Measurements from ENCODE around the gene PLCE1. TPM values are rescaled to one million over a fixed set of nuclear protein-coding genes. Genes with fewer than 3 reads are reported as not detected.

Gene PLCE1
- total RNA-seq, 1 experiment from 2014 or later: 8.1 TPM

DNA sequence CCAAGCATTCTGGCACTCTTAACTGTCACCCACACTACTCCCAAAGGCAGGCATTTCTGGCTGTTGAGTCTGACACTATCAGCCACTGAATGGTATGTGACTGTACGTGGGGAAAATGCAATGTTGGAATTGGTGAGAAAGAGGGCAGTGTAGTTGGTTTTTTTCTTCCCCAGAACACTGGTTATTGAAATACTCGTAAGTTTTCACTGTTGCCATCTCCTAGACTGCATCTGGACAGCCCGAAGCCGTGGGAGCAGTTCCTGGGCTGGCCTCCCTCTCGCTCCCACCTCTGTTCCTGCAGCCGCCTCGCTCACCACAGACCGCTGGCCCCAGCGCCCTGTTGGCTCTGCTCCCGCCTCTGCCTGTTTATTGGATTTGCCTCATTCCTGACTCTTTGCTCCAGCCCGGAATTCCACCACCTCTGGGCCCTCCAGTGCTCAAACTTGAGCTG, 5.7 kb downstream of the PLCE1 start:
- DNase-seq (ENCODE audit: low read depth in 1 of 2, low spot score in 2 of 2): peak in 1 of 2 experiments; percentile 43
- H3K4me3 ChIP-seq: no peak overlapping the region
- H3K27ac ChIP-seq: peak overlapping the region; percentile 33

GRCh38 chr10:94000638-94001415, 7.1 kb downstream of the PLCE1 start:
- Histone ChIP-seq H3K27me3 (replicated peaks) (no peaks in the 10 kb centered on the region), H3K4me3 (no peak overlapping the region), H3K4me1 (replicated peaks) (peaks cover 28% of the 10 kb centered on the region), H3K36me3 (peaks cover 7% of the 10 kb centered on the region; the same call in 1 of the 2 replicates), H3K9me3 (replicated peaks) (no peaks in the 10 kb centered on the region), H3K27ac (no peak overlapping the region)
- no peak for DNase-seq (ENCODE audit: low read depth in 1 of 2, low spot score in 2 of 2)

More for the DNA sequence above, 5.7 kb downstream of the PLCE1 start:
- H3K4me1 ChIP-seq (replicated peaks): peaks cover 32% of the 10 kb centered on the region
- H3K36me3 ChIP-seq: no peaks in the 10 kb centered on the region
- H3K27me3 ChIP-seq (replicated peaks): no peaks in the 10 kb centered on the region
- H3K9me3 ChIP-seq (replicated peaks): no peaks in the 10 kb centered on the region

- Histone ChIP-seq H3K27ac (no peak overlapping the region), H3K4me1 (replicated peaks) (peaks cover 28% of the 10 kb centered on the region)
- DNase-seq (ENCODE audit: low read depth in 1 of 2, low spot score in 2 of 2): no peak
Observed at GRCh38 chr10:94001416-94001810, 7.7 kb downstream of the PLCE1 start.

DNA sequence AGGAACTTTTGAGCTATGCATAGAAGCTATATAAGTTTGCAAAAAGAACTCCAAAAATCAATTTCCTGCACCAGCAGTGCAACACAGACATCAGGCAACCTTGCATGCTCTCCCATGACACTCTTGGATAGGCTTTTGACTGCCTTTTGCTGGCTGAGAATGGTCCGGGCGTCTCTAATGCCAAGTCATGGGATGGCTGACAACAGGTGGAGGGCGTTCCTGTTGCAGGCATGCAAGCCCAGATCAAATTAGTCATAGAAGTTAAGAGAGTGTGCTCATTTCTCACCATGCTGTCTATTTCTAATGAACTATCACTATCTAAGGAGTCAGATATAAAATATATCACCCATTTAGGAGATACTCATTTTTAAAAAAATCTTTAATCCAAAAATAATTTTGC, 8.4 kb downstream of the PLCE1 start:
- Histone ChIP-seq H3K27me3 (replicated peaks) (no peaks in the 10 kb centered on the region), H3K36me3 (peaks cover 7% of the 10 kb centered on the region; the same call in 1 of the 2 replicates), H3K9me3 (replicated peaks) (no peaks in the 10 kb centered on the region), H3K27ac (no peak overlapping the region), H3K4me3 (no peak overlapping the region), H3K4me1 (replicated peaks) (peaks cover 34% of the 10 kb centered on the region)
- DNase-seq (ENCODE audit: low read depth in 1 of 2, low spot score in 2 of 2): no peak

More at GRCh38 chr10:94001416-94001810, 7.7 kb downstream of the PLCE1 start:
- Histone ChIP-seq H3K27me3 (replicated peaks) (no peaks in the 10 kb centered on the region), H3K4me3 (no peak overlapping the region), H3K36me3 (peaks cover 7% of the 10 kb centered on the region; the same call in 1 of the 2 replicates), H3K9me3 (replicated peaks) (no peaks in the 10 kb centered on the region)

- Histone ChIP-seq H3K9me3 (replicated peaks) (no peaks in the 10 kb centered on the region), H3K27ac (no peak overlapping the region), H3K4me3 (no peak overlapping the region), H3K27me3 (replicated peaks) (no peaks in the 10 kb centered on the region), H3K36me3 (peaks cover 7% of the 10 kb centered on the region; the same call in 1 of the 2 replicates), H3K4me1 (replicated peaks) (peaks cover 36% of the 10 kb centered on the region)
- DNase-seq (ENCODE audit: low read depth in 1 of 2, low spot score in 2 of 2): no peak
Observed at GRCh38 chr10:94003488-94003887, 9.8 kb downstream of the PLCE1 start.

DNA sequence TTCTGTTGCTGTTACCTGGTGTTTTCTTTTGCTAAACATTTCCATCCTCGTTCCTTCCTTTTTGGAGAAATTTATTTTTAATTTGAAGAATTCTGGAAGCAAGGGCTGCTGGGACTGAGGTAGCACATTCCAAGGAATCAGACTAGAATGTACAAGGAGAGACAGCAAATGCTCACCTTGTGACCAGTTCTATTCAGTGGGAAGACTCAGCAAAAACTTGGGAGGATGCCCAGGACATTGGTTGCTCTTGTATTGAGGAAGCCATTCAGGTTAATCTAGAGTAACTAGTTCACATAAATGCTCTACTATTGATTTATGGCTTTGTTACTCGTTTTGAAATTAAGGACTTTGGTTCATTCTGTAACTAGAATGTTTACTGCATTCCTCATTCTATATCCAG, 11.3 kb downstream of the PLCE1 start:
- no peak overlapping the region for H3K4me3 ChIP-seq
- peaks cover 11% of the 10 kb centered on the region; the same call in 1 of the 2 replicates for H3K36me3 ChIP-seq
- H3K9me3 ChIP-seq (replicated peaks): no peaks in the 10 kb centered on the region
- no peak for DNase-seq (ENCODE audit: low read depth in 1 of 2, low spot score in 2 of 2)
- peaks cover 23% of the 10 kb centered on the region for H3K4me1 ChIP-seq (replicated peaks)
- no peaks in the 10 kb centered on the region for H3K27me3 ChIP-seq (replicated peaks)
- H3K27ac ChIP-seq: no peak overlapping the region

DNA sequence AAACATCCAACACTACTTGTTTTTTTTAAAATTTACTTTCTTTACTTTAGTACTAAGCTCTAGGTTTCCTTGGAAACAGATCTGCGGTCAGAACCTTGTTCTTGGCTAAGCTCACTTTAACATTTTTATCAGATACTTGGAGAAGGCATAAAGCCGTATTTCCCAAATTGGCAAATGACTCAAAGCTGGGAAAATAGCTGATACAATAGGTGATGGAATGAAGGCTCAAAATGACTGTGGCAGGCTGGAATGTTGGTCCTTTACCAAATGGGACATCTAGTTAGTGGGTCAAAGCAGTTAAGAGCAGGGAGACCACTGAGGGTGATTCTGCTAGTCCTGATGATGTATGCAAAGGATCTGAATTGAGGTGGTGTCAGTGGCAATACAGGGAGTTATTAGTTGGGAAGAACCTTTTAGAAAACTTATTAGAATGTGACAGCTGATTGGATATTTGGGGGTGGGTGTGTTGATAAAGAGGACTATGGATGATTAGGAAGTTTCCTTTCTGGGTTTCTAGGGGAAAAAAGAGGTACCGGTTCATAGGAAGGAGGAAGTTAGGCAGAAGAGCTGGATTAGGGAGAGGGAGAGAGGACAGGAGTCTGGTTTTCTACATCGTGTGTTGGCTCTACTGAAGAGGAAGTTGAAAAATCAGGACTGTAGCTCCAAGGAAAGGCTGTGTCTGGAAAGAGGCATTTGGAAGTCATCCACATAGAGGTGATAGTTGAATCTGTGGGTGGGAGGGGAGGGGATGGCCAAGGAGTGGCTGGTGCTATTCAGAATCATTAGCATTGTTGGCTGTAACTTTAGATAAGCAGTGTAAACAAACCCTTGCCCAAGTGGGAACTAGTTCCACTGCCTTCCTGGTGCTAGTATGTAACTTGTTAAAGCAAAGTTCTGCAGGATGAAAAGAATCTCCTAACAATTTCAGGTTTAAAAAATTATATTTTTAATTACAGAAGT, 13.1 kb downstream of the PLCE1 start:
- DNase-seq (ENCODE audit: low read depth in 1 of 2, low spot score in 2 of 2): peak; percentile 67 to 76
- peaks cover 23% of the 10 kb centered on the region for H3K4me1 ChIP-seq (replicated peaks)
- H3K27ac ChIP-seq: peak overlapping the region; percentile 86
- H3K27me3 ChIP-seq (replicated peaks): no peaks in the 10 kb centered on the region
- peaks cover 11% of the 10 kb centered on the region; the same call in 1 of the 2 replicates for H3K36me3 ChIP-seq
- no peaks in the 10 kb centered on the region; the same call in 1 of the 2 replicates for H3K9me3 ChIP-seq (replicated peaks)
- H3K4me3 ChIP-seq: no peak overlapping the region

DNA sequence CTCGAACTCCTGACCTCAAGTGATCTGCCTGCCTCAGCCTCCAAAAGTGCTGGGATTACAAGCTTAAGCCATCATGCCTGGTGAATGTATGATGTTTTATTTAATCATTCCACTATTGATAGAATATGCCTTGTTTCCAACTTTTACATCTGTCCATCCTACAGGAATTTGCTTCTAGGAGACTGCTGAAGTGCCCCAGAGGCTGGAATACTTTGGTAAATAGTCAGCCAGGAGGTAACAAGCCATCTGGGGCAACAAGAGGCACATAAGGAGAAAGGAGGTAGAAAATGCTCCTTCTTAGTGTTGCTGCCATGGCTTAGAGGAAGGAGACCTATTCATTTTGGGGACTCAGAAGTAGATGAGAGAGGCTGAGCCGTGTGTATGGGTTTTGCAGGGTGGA, 14.8 kb downstream of the PLCE1 start:
- Histone ChIP-seq H3K27ac (no peak overlapping the region), H3K4me3 (no peak overlapping the region), H3K27me3 (replicated peaks) (no peaks in the 10 kb centered on the region), H3K36me3 (peaks cover 11% of the 10 kb centered on the region; the same call in 1 of the 2 replicates), H3K4me1 (replicated peaks) (peaks cover 31% of the 10 kb centered on the region), H3K9me3 (replicated peaks) (no peaks in the 10 kb centered on the region; the same call in none of the 2 replicates)
- no peak for DNase-seq (ENCODE audit: low read depth in 1 of 2, low spot score in 2 of 2)

DNA sequence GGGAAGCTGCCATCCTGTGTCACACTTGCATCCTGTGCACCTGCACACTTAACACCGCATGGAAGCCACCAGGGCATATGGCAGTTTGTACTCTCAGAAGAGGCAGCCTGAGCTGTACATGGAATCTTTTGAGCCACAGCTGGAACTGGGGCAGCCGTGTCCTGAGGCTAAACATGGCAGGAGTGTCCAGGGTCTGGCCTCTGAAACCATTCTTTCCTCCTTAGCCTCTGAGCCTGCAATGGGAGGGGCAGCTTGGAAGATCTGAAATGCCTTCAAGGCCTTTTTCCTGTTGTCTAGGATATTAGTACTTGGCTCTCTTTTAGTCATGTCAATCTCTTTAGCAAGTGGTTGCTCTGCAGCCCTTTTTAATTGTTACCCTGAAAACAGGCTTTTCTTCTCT, 16.4 kb downstream of the PLCE1 start:
- Histone ChIP-seq H3K36me3 (peaks cover 11% of the 10 kb centered on the region; the same call in 1 of the 2 replicates), H3K4me1 (replicated peaks) (peaks cover 35% of the 10 kb centered on the region), H3K4me3 (no peak overlapping the region), H3K27me3 (replicated peaks) (no peaks in the 10 kb centered on the region), H3K27ac (no peak overlapping the region), H3K9me3 (replicated peaks) (no peaks in the 10 kb centered on the region; the same call in none of the 2 replicates)
- no peak for DNase-seq (ENCODE audit: low read depth in 1 of 2, low spot score in 2 of 2)

- no peak overlapping the region for H3K27ac ChIP-seq
- H3K4me3 ChIP-seq: no peak overlapping the region
- no peak for DNase-seq (ENCODE audit: low read depth in 1 of 2, low spot score in 2 of 2)
- H3K27me3 ChIP-seq (replicated peaks): no peaks in the 10 kb centered on the region
- H3K36me3 ChIP-seq: 0 out of 2 replicates have a peak, but pooled peaks cover 4% of the 10 kb centered on the region
- H3K4me1 ChIP-seq (replicated peaks): peaks cover 28% of the 10 kb centered on the region
- no peaks in the 10 kb centered on the region; the same call in none of the 2 replicates for H3K9me3 ChIP-seq (replicated peaks)
Observed at GRCh38 chr10:94010886-94011285, 17.2 kb downstream of the PLCE1 start.

GRCh38 chr10:94011296-94011695, 17.6 kb downstream of the PLCE1 start:
- Histone ChIP-seq H3K9me3 (replicated peaks) (no peaks in the 10 kb centered on the region; the same call in none of the 2 replicates), H3K36me3 (0 out of 2 replicates have a peak, but pooled peaks cover 4% of the 10 kb centered on the region), H3K27ac (no peak overlapping the region), H3K27me3 (replicated peaks) (no peaks in the 10 kb centered on the region), H3K4me1 (replicated peaks) (peaks cover 24% of the 10 kb centered on the region), H3K4me3 (no peak overlapping the region)
- DNase-seq (ENCODE audit: low read depth in 1 of 2, low spot score in 2 of 2): no peak

DNA sequence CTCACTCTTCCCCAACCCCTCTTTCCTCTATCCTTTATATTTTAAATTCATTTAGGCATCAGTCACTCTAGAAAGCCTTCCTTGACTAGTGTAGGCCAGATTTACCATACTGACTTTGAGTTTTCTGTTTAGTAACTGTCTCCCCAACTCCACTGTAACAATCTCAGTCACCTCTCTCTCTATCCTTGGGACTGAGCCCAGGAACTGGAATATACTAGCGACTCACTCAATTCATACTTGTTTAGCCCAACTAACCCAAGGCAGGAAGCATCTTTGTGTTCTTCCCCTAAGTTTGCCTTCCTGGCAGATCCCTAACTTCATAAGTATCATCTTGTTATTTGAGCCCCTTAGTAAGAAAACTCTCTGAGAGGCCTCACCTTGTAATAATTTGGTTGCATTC, 19.1 kb downstream of the PLCE1 start:
- Histone ChIP-seq H3K27me3 (replicated peaks) (no peaks in the 10 kb centered on the region), H3K4me3 (no peak overlapping the region), H3K36me3 (0 out of 2 replicates have a peak, but pooled peaks cover 4% of the 10 kb centered on the region), H3K4me1 (replicated peaks) (peaks cover 13% of the 10 kb centered on the region), H3K9me3 (replicated peaks) (no peaks in the 10 kb centered on the region; the same call in none of the 2 replicates), H3K27ac (0 out of 2 replicates have a peak overlapping the region, but pooled peaks have one; percentile 9)
- DNase-seq (ENCODE audit: low read depth in 1 of 2, low spot score in 2 of 2): no peak

- Histone ChIP-seq H3K4me3 (no peak overlapping the region), H3K9me3 (replicated peaks) (no peaks in the 10 kb centered on the region; the same call in none of the 2 replicates), H3K4me1 (replicated peaks) (peaks cover 13% of the 10 kb centered on the region), H3K27ac (0 out of 2 replicates have a peak overlapping the region, but pooled peaks have one; percentile 9), H3K27me3 (replicated peaks) (no peaks in the 10 kb centered on the region), H3K36me3 (0 out of 2 replicates have a peak, but pooled peaks cover 4% of the 10 kb centered on the region)
- peak in 1 of 2 experiments; percentile 28 for DNase-seq (ENCODE audit: low read depth in 1 of 2, low spot score in 2 of 2)
Observed at GRCh38 chr10:94013331-94013760, 19.6 kb downstream of the PLCE1 start.

All from SJSA1 (cell line).